ENCODE data around the gene RNF187.

- TF ChIP-seq TCF3 (IDR thresholded peaks at IDR 0.05; ENCODE audit: borderline replicate concordance, insufficient read depth, low read depth, low read length), result no peak
- TF ChIP-seq SIN3A (IDR thresholded peaks at IDR 0.05; ENCODE audit: low read depth, low read length), result no peak
- TF ChIP-seq POLR2A (IDR thresholded peaks at IDR 0.05; ENCODE audit: low read depth, low read length), result no peak
- no peak for TF ChIP-seq CTCF (IDR thresholded peaks at IDR 0.05 in 2 of 3, conservative IDR thresholded peaks at IDR 0.05 in 1 of 3; ENCODE audit: control insufficient read depth in 2 of 3, extremely low read depth in 1 of 3, insufficient read depth in 1 of 3, low read depth in 3 of 3, low read length in 3 of 3)
- no peak for TF ChIP-seq DPF2 (IDR thresholded peaks at IDR 0.05)
- TF ChIP-seq REST (IDR thresholded peaks at IDR 0.05; ENCODE audit: low read depth, low read length), result no peak
Observed at GRCh38 chr1:228445490-228445842, 41.7 kb upstream of the RNF187 start.
